Pulmonary artery endothelial cell (primary cell): ENCODE data around the gene NBEAL1. TPM values are rescaled to one million over a fixed set of nuclear protein-coding genes. Genes with fewer than 3 reads are reported as not detected.
A peak's percentile ranks its signal among the peaks of the same experiment; 100 is the strongest.
"Not testable (repeated sequence)": the region's sequence is repeated elsewhere in the genome, so short reads cannot be mapped to it uniquely, and the experiment has no call there.

ENCODE experiments used
- DNase-seq: peaks from one replicate; pipeline ENCODE4 v3.0.0-alpha.2; 2011; ENCODE audit warnings: low read depth, low spot score
- total RNA-seq: library from RNA; depleted of rRNA; stranded (reverse); fragments of >200 nt; gene quantifications from 2 replicates; pipeline ENCODE4 v1.2.3, GENCODE V29; 2014

Gene NBEAL1
- total RNA-seq, 1 donor from 2014 or later = 13.8 TPM

DNA sequence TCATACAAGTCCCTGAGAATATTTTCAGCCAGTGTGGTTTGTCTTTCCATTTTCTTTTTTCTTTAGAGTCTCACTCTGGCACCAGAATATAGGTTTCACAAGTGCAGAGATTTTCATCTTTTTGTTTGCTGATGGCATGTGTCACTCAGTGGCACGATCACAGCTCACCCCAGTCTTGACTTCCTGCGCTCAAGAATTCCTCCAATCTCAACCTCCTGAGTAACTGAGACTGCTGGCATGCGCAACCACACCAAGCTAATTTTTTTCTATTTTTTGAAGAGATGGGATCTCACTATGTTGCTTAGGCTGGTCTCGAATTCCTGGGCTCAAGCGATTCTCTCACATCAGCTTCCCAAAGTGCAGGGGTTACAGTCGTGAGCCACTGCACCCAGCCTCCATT, 23.9 kb downstream of the NBEAL1 start:
- DNase-seq = no peak

DNA sequence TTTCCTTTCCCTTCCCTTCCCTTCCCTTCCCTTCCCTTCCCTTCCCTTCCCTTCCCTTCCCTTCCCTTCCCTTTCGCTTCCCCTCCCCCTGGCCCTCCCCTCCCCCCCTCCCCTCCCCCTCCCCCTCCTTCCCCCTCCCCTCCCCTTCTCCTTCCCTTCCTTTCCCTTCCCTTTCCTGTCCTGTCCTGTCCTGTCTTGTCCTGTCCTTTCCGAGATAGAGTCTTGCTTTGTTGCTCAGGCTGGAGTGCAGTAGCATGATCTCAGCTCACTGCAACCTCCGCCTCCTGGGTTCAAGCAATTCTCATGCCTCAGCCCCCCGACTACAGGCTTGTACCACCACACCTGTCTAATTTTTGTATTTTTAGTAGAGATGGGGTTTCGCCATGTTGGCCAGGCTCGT, 24.5 kb downstream of the NBEAL1 start:
- not testable (repeated sequence) for DNase-seq

- no peak for DNase-seq
Measured at GRCh38 chr2:203040966-203041521, 26.4 kb downstream of the NBEAL1 start.

DNA sequence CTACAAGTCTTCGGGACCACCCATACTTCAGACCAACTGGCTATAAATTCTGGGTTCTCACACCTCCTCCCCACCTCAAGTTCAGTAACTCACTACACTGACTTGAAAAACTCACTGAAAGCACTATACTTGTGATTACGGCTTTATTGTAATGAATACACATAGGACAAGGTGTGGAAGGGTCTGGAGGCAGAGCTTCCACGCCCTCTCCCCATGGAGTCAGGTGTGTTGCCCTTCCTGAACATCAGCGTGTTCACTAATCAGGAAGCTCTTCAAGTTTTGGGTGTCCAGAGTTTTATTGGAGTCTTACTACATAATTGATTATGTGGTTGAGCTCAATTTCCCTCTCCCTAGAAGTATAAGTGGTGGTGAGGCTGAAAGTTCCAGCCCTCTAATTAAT, 27.5 kb downstream of the NBEAL1 start:
- no peak for DNase-seq

DNA sequence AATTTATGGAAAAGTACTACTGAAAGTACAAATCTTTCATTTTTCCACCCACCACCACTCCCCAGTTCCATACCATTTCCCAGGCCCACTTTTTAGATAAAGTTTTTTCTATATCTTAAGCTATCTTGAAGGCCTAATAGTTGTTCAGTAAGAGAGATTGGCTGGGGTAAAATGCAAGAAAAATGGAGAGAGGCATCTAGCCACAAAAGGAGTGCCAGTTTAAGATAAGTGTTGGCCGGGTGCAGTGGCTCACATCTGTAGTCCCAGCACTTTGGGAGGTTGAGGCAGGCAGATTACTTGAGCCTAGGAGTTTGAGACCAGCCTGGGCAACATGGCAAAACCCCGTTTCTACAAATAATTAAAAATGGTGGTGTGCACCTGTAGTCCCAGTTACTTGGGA, 28.6 kb downstream of the NBEAL1 start:
- no peak for DNase-seq

DNA sequence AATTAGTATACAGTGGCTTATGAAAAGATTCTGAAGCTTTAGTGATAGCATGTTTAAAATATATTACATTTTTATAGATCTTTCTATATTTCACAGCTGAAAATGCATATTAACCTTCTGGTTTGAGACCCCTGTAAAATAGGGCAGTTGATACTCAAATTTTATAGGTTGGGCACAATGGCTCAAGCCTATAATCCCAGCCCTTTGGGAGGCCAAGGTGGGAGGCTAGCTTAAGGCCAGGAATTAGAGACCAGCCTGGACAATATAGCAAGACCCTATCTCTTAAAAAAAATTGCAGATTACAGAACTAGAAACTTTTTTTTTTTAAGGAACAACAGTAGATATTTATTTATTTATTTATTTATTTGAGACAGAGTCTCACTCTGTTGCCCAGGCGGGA, 31.2 kb downstream of the NBEAL1 start:
- DNase-seq = no peak

DNA sequence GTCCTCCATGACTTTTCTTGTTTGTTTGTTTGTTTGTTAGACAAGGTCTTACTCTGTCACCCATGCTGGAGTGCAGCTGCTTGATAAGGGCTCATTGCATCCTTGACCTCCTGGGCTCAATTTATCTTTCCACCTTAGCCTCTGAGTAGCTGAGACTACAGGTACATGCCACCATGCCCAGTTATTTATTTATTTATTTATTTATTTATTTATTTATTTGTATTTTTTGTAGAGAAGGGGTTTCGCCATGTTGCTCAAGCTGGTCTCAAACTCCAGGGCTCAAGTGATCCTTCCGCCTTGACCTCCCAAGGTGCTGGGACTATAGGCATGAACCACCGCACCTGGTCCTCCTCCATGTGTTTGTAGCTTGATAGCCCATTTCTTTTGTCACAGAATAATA, 37.9 kb downstream of the NBEAL1 start:
- no peak for DNase-seq

DNA sequence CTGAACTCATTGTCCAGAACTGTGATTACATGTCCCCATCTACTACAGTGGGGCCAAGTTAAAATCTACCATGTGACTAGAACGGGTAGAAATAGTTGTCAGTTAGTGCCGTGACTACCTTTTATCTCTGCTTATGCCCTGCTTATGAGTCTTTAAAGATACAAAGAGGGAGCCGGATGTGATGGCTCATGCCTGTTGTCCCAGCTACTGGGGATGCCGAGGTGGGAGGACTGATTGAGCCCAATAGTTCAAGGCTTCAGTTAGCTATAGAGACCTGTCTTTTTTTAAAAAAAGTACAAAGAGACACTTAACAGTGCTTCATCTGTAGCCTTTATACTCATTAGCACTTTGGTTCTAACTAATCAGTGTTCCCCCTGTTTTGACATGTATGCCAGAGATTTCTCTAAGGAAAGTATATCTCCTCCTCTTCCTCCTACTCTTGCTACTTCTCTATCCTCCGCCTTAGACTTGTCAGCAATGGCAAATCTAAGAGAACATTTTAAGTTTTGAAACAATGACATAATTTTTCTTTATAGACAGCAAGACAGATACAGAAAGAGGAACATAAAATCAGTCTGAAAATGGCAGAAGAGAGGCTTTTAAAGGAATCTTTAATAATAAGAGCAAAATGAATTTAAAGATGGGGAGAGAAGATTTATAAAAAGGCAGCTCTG, 45.0 kb downstream of the NBEAL1 start:
- no peak for DNase-seq

DNA sequence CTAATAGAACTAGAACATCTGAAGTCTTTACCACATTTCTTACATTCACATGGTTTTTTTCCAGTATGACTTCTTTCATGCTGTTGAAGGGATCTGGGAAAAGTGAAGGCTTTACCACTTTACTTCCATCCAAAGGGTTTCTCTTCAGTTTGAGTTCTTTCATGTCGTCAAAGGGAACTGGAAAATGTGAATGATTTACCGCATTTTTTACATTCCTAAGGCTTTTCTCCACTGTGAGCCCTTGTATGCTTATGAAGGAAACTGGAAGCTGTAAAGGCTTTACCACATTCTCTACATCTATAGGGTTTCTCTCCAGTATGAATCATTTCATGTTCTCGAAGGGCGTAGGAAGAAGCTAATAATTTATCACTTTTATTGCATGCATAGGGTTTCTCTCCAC, 46.7 kb downstream of the NBEAL1 start:
- DNase-seq = no peak

DNA sequence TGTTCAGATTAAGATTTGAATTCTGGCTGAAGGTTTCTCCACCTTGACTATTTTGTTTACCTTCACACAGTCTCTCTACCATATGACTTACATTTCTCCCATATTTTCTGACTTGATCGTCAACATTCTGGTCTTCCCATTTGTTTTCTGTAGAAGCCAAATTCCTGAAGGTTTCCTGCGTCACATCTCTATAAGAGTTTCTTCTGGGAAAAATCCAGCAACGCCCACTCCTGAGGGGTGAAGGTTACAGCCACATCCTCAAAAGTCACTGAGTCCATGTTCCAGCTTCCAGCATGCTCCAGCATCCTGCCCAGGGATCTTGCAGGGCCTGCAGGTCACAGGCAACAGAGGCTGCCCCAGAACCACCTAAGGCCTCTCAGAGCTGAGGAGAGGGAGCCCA, 47.5 kb downstream of the NBEAL1 start:
- DNase-seq = no peak

GRCh38 chr2:203066519-203067091, 51.9 kb downstream of the NBEAL1 start:
- not testable (repeated sequence) for DNase-seq

DNA sequence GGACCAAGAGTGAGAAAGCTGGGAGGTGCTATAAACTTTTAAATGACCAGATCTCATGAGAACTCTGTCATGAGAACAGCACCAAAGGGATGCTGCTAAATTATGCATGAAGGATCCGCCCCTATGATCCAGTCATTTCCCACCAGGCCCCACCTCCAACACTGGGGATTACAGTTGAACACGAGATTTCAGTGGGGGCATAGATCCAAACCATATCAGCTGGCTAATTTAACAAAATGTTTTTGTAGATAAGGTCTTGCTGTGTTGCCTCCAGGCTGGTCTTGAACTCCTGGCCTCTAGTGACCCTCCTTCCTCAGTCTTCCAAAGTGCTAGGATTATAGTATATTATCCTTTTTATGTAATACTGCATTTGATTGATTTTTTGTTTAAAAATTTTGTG, 56.0 kb downstream of the NBEAL1 start:
- no peak for DNase-seq

DNA sequence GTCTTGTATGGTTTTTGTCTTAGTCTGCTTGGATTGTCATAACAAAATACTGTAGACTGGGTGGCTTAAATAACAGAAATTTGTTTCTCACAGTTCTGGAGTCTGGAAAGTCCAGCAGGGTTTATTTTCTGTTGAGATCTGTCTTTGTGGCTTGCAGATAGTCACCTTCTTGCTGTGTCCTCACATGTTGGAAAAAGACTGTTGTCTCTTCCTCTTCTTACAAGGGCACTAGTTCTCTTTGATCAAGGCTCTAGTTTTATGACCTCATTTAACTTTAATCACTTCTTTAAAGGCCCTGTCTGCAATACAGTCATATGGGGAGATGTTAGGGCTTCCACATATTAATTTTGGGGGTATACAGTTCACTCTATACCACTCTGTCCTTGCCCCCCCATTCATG, 56.5 kb downstream of the NBEAL1 start:
- no peak for DNase-seq

DNA sequence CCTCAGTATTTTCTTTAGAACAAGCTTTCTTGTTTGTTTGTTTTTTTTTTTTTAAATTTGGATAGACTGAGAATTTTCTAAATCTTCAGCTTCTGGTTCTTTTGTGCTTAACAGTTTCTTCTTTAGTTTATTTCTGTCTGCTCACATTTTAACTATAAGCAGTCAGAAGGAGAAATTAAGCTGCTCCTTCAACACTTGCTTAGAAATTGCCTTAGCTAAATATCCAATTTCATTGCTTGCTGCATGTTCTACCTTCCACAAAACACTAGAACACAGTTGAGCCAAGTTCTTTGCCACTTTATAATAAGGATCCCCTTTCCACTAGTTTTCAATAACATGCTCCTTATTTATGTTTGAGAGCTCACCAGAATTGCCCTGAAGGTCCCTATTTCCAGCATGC, 57.7 kb downstream of the NBEAL1 start:
- no peak for DNase-seq

DNA sequence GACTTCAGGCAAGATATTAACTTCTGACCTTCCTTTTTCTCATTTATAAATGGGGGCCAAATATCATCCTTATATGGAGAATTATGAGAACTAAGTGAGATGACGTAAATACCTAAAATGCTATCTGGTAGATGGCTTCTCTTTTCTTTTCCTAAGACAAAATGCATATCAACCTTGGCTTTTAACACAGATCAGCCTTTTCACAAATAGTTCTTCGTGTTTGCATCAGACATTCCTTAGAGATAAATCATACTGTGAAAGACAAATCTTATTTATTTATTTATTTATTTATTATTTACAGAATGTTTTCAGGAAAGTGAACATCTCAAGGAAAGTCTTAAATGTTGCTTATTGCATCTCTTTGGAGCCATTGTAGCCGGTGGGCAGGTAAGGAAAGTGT, 62.8 kb downstream of the NBEAL1 start:
- DNase-seq = no peak

- DNase-seq = no peak
Measured at GRCh38 chr2:203080447-203081045, 65.9 kb downstream of the NBEAL1 start.

- DNase-seq = no peak
Measured at GRCh38 chr2:203083328-203083727, 68.7 kb downstream of the NBEAL1 start.

DNA sequence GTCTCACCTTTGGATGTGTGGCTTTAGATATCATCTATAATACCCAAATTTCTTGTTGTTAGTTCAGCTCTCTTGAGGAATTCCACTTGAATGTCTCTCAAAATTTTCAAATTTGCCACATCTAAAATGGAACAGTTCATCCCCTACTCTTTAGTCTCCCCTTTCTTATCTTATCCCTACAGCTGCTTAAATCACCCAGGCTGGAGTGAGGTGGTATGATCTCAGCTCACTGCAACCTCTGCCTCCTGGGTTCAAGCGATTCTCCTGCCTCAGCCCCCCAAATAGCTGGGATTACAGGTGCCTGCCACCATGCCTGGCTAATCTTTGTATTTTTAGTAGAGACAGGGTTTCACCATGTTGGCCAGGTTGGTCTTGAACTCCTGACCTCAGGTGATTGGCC, 71.7 kb downstream of the NBEAL1 start:
- not testable (repeated sequence) for DNase-seq

- not testable (repeated sequence) for DNase-seq
Measured at GRCh38 chr2:203090721-203091120, 76.0 kb downstream of the NBEAL1 start.

DNA sequence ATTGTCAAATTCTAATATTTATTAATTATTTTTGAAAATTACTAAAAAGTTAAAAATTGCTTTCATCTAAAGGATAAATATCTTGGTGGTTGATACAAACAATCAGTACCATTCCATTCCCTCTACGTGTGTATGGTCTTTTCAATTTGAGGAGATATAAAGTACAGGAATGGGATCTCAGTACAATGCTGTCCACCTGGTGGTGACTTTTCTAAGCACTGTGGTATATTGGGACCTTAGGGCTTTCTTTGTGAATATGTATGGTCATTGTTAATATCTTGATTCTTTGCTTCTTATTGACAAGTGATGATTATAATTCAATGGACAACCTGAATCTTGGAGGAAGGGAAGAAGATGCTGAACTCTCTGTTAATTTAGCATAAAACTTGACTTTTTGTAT, 83.1 kb downstream of the NBEAL1 start:
- DNase-seq = no peak

DNA sequence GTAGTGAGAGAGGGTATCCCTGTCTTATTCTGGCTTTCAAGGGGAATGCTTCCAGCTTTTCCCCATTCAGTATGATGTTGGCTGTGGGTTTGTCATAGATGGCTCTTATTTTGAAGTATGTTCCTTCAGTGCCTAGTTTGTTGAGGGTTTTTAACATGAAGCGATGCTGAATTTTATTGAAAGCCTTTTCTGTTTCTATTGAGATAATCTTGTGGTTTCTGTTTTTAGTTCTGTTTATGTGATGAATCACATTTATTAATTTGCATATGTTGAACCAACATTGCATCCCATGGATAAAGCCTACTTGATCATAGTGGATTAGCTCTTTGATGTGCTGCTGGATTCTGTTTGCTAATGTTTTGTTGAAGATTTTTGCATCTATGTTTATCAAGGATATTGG, 87.7 kb downstream of the NBEAL1 start:
- not testable (repeated sequence) for DNase-seq

GRCh38 chr2:203104273-203104672, 89.6 kb downstream of the NBEAL1 start:
- DNase-seq = no peak

DNA sequence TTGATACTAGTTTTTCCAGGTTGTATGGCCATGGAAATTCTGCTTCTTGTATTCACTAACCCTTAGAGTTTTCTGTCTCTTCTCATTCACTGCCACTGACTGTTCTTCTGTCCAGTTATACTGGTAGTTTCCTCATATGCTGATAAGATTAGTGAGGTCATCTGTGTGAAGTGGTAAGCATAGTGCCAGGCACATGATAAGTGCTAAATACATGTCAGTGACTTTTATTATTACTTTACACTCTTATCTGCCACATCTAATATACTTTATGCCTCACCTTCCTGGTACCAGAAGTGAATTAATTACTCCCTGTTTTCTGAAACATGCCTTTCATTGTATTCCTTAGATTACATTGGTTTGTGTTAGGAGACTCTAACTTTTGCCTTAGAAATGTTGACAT, 91.3 kb downstream of the NBEAL1 start:
- DNase-seq = peak; percentile 39
